IPS-18c (cell line): ENCODE results near the gene PARK7.

Experiments
- H3K4me3 ChIP-seq: 2 replicates; pipeline ENCODE4 v1.7.0; 2013; ENCODE audit warnings: low read depth, mild to moderate bottlenecking, low read length, moderate library complexity; ENCODE audit not compliant: insufficient read depth
- H3K9me3 ChIP-seq: one replicate; pipeline ENCODE4 v1.6.1; 2013; ENCODE audit warnings: mild to moderate bottlenecking, low read length, moderate library complexity; ENCODE audit not compliant: control insufficient read depth, insufficient read depth

PARK7 gene

GRCh38 chr1:7994827-7995226 lies 33.3 kb downstream of the PARK7 start:
- Histone ChIP-seq H3K9me3 (peaks cover 3% of the 10 kb centered on the region), H3K4me3 (no peak overlapping the region)

GRCh38 chr1:7995437-7995836 lies 33.9 kb downstream of the PARK7 start:
- Histone ChIP-seq H3K9me3 (peaks cover 3% of the 10 kb centered on the region), H3K4me3 (no peak overlapping the region)

- H3K9me3 ChIP-seq = no peaks in the 10 kb centered on the region
- no peak overlapping the region for H3K4me3 ChIP-seq
Measured at GRCh38 chr1:8002329-8002910, 40.9 kb downstream of the PARK7 start.

- H3K9me3 ChIP-seq = no peaks in the 10 kb centered on the region
- H3K4me3 ChIP-seq = no peak overlapping the region
Measured at GRCh38 chr1:8002921-8003320, 41.4 kb downstream of the PARK7 start.

GRCh38 chr1:8003438-8004112 lies 42.1 kb downstream of the PARK7 start:
- H3K9me3 ChIP-seq = no peaks in the 10 kb centered on the region
- no peak overlapping the region for H3K4me3 ChIP-seq

GRCh38 chr1:8004113-8004802 lies 42.7 kb downstream of the PARK7 start:
- Histone ChIP-seq H3K4me3 (no peak overlapping the region), H3K9me3 (no peaks in the 10 kb centered on the region)

GRCh38 chr1:8004803-8005573 lies 43.5 kb downstream of the PARK7 start:
- no peaks in the 10 kb centered on the region for H3K9me3 ChIP-seq
- H3K4me3 ChIP-seq = no peak overlapping the region

GRCh38 chr1:8006037-8006963 lies 44.8 kb downstream of the PARK7 start:
- no peaks in the 10 kb centered on the region for H3K9me3 ChIP-seq
- no peak overlapping the region for H3K4me3 ChIP-seq

- Histone ChIP-seq H3K9me3 (no peaks in the 10 kb centered on the region), H3K4me3 (no peak overlapping the region)
Measured at GRCh38 chr1:8009043-8010002, 47.8 kb downstream of the PARK7 start.

GRCh38 chr1:8010080-8010664 lies 48.7 kb downstream of the PARK7 start:
- H3K4me3 ChIP-seq = no peak overlapping the region
- H3K9me3 ChIP-seq = no peaks in the 10 kb centered on the region

GRCh38 chr1:8011016-8011415 lies 49.5 kb downstream of the PARK7 start:
- H3K4me3 ChIP-seq = no peak overlapping the region
- no peaks in the 10 kb centered on the region for H3K9me3 ChIP-seq

- H3K4me3 ChIP-seq = no peak overlapping the region
- no peaks in the 10 kb centered on the region for H3K9me3 ChIP-seq
Measured at GRCh38 chr1:8011923-8012858, 50.7 kb downstream of the PARK7 start.

GRCh38 chr1:8012955-8013354 lies 51.4 kb downstream of the PARK7 start:
- H3K4me3 ChIP-seq = no peak overlapping the region

GRCh38 chr1:8013399-8013798 lies 51.9 kb downstream of the PARK7 start:
- H3K9me3 ChIP-seq = no peaks in the 10 kb centered on the region
- H3K4me3 ChIP-seq = no peak overlapping the region

More at GRCh38 chr1:8012955-8013354, 51.4 kb downstream of the PARK7 start:
- no peaks in the 10 kb centered on the region for H3K9me3 ChIP-seq

GRCh38 chr1:8013800-8014199 lies 52.3 kb downstream of the PARK7 start:
- Histone ChIP-seq H3K4me3 (no peak overlapping the region), H3K9me3 (no peaks in the 10 kb centered on the region)
